IPS DF 4.7 (cell line): Measurements from ENCODE around the gene RRBP1.

Experiments
- DNase-seq: peaks from one replicate; pipeline ENCODE4 v3.0.0-alpha.2; 2013; ENCODE audit warnings: low spot score; ENCODE audit errors: extremely low read depth

The RRBP1 gene

DNA sequence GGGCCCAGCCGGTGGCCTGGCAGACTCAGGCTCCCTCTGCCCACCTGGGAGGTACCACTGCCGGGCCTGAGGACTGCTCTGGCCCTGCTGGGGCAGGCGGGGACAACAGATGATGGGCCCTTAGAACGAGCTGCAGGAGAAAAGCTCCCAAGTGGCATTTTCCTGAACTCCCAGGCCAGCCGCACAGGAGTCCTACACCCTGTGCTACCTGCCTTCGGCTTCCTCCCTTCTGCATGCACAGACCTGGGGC, 70.8 kb downstream of the RRBP1 start:
- DNase-seq, result no peak

DNA sequence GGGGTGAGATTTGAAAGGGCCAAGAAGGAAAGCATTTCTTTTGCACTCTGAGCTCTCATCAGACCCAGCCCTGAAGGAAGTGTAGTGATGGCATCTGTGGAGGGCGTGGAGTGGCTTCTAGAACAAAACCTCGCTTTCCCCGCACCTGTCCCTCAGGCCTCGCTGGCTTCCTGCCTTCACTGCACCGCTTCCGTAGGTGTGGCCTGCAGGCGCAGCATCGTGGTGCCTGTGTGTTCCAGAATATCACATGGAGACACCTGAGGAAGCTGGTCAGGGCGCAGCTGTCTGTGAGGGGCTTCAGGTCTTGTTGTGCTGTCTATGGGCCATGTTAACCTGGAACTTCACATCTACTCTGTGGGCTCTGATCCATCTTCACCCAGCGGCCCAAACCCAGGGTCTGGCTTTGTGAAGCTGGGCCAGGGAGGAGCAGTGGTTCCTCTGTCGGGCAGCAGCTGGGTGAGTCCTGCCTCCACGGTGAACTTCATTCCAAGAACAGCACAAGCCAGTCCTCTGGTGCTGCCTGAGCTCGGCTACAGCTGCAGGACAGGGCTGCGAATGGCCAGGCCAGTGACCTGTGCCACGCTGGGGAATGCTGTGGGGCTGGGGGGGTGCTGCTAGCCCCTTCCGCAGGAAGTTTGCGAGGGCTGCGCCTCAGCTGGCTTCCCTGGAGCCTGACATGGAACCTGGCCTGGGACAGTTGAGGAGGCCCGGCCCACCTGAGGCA, 71.3 kb downstream of the RRBP1 start:
- DNase-seq, result no peak

DNA sequence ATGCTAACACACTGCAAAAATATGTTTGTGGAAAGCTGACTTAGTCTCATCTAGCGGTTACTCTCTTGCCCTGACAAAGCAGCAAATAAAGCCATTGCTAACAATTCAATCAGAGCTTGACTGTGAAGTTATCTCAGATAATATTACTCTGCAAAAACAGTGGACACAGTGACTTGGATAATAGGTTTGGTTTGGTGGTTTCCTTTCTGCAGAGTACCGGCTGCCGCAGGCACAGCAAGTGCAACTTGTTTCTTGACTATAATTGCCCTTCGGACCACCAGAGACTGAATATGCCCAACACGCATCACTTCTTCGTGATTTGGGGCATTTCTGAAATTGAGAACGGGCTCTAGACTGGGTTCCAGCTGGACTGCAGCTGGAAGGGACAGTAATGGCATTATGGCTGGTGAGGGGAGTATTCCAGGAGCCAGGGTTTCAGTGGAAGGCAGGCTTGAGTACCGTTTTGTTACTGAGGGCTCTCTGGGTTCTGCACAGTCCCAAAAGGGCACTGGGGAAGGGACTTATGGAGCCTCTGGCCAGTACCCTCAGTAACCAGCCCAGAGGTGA, 72.1 kb downstream of the RRBP1 start:
- no peak for DNase-seq

DNA sequence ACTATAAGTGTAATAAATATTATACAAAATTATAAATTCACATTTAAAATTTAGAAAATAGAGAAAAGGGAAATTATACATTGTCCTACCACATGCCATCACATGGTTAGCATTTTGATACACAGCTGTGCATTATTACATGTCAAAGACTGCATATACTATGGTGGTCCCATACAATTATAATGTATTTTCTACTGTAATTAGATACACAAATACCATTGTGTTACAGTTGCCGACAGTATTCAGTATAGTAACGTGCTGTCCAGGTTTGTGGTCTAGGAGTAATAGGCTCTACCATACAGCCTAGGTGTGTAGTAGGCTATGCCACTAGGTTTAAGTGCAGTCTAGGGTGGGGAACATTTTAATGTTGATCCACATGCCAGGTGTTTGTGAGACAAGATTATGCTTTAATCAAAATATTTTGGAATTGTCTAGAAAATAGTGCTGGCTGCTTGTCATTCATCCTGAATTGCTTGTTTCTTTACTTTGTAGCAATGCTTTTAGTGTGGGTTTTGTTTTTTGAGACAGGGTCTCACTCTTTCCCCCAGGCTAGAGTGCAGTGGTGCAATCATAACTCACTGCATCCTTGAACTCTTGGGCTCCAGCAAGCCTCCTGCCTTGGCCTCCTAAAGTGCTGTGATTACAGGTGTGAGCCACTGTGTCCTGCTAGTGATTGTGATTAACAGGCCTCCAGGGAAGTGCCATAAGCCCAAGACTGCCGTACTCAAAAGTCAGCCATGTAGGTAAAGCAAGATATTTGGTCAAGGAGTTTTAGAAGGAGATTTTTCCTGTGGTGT, 73.1 kb downstream of the RRBP1 start:
- DNase-seq, result no peak

DNA sequence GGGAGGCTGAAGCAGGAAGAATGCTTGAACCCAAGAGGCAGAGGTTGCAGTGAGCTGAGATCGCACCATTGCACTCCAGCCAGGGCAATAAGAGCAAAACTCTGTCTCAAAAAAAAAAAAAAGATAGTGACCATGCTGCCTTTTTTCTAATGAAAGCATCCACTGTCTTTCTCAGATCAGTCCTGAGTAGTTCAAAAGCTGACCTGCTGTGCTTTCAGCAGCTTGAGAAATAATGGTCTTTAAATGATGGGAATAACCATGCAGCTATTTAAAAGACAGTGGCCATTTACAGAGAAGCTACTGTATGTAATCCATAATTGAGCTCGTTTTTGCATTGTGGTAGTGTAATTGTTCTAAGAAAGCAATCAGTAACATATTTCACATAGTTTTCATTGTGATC, 76.0 kb downstream of the RRBP1 start:
- DNase-seq, result no peak

DNA sequence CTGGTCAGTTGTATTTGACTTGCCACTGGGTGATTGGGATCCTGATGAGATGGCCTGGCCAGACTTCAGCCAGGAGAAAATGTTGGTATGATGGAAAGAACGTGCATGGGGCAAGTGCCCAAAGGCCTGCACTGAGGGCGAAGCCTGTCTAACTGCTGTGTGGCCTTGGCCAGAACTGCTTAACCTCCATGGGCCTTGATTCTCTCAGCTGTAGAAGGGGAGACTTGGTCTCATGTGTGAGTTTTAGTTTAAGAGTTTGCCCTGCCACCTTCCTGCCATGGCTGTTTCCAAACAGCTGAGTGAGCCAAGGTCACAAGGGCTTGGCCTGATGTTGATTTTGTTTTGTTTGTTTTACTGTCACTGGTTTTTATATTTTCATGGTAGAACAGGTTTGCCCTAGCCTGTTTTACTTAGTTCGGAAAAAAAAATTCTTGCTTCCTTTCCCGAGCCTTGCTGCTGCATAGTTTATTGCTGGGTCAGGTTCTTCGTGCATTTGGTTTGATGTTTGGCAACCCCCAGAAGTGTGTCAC, 76.8 kb downstream of the RRBP1 start:
- no peak for DNase-seq

DNA sequence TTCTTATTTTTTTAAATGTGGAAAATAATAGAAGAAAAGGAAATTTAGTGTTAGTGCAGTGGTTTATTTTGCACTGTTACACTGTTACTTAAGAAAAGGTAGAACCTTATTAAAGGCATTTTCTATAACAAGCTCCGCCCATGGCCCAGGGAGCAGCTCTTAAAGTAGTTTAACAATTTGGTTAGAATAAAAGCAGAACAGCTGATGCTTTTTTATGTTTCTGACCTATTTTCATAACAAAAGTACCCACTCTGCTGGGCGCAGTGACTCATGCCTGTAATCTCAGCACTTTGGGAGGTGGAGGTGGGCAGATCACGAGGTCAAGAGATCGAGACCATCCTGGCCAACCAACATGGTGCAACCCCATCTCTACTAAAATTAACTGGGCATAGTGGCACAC, 79.5 kb downstream of the RRBP1 start:
- no peak for DNase-seq

DNA sequence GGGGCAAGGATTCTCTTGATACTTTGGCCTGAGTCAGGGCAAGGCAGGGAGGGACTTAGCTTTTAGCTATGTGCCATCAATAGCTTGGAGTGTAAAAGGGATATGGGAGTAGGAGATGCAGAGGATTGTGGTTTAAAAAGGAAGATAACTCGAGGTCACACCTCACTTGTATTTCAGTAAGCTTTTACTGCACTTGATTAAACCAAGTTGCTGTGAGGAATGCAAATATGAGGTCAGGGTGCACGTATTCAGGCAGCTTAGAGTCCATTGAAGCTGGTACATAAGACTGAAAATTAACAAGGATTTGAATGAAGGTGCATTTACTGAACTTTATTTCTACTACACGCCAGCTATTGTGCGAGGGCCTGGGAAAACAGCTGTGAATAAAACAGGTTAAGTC, 80.1 kb downstream of the RRBP1 start:
- DNase-seq, result no peak

DNA sequence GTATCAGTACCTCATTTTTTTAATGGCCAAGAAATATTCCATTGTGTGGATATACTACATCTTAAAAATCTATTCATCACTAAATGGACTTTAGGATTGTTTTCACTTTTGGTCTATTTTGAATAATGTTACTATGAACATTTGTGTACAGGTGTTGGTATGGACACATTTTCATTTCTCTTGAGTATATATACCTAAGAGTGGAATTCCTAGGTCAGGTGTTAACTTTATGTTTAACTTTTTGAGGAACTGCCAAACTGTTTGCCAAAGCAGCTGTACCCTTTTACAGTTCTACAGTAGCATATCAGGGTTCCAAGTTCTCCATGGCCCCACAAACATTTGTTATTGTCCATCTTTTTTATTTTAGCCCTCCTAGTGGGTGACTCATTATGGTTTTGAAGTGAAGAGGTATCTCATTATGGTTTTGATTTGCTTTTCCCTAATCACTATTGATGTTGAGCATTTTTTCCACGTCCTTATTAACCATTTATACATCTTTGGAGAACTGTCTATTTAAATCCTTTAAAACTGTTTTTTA, 84.0 kb downstream of the RRBP1 start:
- no peak for DNase-seq

DNA sequence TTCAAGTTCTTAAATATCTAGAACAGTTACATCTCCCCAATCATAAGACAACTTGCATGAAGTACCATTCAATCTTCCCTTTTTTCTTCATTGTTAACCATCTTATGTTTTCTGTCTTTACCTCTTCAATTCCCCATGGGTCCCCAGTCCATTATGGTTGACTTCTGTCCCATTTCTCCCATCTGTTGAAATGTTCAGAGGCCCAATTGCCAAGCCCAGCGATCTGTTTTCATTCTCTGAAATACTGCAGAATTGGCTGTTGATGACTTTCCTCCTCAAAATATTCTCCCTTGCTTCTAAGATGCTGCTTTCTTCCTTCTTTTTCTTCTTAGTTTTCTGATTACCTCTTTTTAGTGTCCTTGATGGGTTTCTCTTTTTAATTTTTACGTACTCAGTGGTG, 86.2 kb downstream of the RRBP1 start:
- no peak for DNase-seq

DNA sequence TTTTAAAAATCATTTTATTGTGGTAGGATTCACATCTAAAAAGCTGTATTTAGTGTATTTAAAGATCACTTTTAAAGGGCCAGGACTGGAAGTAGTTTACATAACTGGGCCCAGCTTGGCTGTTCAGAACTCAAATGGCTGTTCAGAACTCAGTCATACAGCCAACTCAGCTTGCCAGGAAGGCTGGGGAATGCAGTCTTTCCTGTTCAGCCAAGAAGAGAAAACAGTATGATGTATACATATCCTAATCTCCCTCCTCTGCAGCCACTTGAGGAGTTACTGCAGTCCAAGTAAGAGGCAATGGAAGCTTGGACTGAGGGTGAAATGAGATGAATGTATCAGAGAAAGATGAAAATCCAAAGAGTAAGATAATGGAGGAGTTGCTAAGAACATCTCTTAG, 87.6 kb downstream of the RRBP1 start:
- DNase-seq, result no peak

DNA sequence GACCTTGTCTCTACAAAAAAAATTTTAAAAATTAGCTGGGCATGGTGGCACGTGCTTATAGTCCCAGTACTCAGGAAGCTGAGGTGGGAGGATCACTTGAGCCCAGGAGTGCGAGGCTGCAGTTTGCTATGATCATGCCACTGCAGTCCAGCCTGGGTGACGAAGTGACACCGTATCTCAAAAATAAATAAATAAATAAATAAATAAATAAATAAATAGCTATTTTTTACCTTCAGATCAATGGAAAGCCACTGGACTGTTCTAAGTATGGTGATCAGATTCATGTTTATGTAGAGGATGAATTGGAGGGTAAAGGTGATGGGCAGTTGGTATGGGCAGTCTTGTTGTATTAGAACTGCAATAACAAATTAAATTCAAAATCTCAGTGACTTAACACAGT, 88.1 kb downstream of the RRBP1 start:
- no peak for DNase-seq

DNA sequence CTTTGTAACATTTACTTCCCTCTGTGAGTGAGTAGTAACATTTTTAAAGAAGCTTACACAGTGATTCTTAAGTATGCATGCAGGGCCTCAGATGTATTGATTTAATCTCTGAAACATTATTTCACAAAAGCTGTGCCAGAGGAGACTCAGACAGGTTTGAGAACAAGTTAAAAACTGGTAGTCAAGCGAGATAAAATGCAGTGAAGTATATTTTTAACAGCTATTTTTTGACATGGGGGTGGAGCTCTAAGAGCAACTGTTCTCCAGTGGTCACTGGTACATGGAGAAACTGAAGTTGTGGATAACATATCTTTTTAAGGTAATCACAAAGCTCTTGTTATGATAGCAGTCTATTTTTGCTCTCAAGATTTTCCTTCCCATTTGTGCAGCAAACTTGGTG, 91.8 kb downstream of the RRBP1 start:
- DNase-seq, result no peak

DNA sequence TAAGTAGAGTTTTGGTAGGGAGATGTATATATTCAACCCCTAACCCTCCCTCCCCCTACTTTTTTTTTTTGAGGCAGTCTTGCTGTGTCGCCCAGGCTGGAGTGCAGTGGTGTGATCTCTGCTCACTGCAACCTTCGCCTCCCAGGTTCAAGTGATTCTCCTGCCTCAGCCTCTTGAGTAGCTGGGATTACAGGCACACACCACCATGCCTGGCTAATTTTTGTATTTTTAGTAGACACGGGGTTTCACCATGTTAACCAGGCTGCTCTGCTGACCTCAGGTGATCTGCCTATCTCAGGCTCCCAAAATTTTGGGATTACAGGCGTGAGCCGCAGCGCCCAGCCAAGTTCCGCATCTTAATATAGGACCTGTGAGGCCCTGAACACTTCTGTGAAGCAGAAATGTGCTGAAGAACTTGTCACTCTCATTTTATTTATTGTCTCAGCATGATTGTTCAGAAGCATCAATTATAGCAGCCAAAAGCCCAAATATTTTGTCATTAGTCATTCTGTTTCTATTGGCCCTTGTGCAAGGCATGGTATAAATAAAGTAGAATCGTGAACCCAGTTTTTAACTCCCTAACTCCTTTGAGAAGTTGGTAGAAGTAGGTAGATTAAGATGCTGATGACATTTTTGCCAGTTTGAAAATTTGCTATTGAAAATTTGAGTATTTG, 92.7 kb downstream of the RRBP1 start:
- no peak for DNase-seq

DNA sequence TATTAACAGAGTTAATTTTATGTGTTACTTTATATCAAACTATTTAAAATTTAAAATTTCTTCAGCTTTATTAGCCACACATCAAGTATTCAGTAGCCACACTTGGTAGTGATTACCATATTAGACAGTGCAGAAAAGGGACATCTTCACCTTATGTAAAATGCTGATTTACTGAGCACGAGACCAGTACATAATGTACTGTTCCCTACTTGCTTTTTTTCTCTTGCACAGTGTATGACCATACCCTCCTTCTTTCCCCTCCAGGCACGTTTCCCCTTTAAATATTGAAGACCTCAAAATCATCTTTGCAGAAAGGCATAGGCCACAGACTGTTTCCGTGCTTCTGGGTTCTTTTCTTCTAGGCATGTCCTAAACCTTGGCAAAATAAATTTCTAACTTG, 94.2 kb downstream of the RRBP1 start:
- no peak for DNase-seq

DNA sequence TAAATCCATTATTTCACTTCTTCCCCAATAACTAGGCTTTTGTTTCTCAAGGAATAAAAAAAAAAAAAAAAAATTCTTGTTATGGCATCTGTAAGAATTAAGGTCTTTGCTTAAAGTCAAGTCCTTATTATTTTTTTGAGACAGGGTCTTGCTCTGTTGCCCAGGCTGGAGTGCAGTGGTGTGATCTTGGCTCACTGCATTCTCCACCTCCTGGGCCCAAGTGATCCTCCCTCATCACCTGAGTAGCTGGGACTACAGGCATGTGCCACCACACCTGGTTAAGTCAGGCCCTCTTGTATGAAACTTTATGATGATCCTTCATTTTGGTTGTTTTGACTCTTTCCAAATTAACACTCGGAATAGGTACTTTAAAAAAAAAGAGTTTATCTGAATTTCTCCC, 94.9 kb downstream of the RRBP1 start:
- DNase-seq, result no peak

DNA sequence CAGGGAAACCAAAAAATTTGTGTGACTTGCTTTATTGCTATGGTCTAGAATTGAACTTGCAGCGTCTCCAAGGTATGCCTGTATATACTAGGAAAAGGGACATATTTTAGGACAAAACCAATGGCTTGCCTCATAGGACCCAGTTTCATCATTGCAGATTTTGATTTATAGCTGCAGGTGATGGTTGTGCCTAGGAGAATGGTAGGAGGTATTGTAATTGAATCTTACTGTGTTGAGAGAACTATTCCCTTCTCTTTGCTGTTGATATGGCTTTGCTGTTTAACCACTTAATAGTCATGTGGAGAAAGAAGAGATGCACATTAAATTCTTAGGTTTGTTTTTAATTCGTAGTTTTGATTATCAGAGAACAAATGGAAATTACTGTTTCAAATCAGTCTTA, 95.8 kb downstream of the RRBP1 start:
- DNase-seq, result no peak

DNA sequence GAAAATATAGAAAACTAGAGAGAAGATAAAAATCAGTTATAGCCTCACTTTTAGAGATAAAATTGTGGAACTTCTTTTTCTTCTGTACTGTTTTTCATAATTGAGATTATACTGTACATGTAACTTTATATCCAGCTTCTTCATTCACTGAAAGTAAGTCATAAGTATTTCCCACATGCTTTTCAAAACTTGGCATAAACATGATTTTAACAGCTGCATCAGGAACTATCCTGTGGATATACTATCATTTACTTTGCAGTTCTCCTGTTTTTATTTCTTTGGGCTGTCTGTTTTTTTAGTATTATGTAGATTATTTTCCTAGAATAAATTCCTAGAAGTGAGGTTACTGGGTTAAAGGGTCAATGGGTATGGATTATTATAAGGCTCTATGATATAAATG, 97.4 kb downstream of the RRBP1 start:
- DNase-seq, result no peak

DNA sequence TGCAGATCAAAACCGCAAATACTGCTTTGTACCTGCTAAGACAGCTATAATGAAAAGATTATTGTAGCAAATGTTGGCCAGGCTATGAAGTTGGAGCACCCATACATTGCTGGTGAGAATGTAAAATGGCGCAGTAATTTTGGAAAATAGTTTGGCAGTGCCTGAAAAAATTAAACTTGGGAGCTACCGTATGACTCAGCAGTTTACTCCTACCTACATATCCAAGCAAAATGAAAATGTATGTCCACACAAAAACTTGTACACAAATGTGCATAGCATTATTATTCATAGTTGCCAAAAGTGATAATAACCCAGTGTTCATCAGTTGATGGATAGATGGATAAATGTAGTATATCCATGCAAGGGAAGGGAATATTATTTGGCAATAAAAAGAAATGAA, 98.9 kb downstream of the RRBP1 start:
- DNase-seq, result no peak

DNA sequence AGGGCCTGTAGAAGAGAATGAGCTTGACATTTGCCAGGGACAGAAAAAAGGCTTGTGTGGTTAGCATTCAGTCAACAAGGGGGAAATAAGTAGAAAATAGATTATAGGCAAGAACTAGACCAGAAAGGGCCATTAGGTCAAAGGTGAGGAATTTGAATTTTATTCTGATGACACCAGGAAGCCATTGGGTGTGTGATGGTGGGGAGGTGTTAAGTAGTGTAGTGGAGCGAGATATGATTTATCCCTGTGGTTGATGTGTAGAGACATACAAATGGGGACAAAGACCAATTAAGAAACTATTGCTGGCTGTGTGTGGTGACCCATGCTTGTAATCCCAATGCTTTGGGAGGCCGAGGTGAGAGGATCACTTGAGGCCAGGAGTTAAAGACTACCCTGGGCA, 101.1 kb downstream of the RRBP1 start:
- DNase-seq, result no peak

DNA sequence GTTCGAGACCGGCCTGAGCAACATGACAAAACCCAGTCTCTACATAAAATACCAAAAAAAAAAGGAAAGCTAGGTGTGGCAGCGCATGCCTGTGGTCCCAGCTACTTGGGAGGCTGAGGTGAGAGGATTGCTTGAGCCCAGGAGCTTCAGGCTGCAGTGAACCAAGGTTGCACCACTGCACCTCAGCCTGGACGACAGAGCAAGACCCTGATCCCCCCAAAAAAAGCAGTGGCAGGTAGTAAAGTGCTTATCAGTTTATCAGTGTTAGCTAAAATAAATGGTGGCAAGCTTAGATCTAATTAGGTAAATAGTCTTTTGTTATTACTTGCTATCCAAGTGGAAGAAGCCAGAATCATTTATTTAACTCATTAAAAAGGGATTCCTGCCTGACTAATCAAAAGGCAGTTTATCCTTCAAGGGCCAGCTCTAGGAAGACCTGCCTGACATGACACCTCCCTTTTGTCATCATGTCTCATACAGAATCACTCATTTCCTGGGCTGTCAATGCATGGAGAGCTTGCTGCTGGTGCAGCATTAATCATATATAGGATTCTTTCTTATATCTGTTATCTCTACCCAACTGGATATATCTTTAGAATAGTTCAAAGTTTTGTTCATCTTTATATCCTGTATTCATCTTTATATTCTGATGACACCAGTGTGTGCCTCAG, 102.5 kb downstream of the RRBP1 start:
- no peak for DNase-seq
